Stomach (tissue), 9 donors: Measurements from ENCODE around the gene UNC5A. TPM values are rescaled to one million over a fixed set of nuclear protein-coding genes. Genes with fewer than 3 reads are reported as not detected.

Experiments
- DNase-seq, 2 donors: peaks; one replicate each; pipeline versions ENCODE4 v3.0.0 to v3.0.0-alpha.2; 2013 to 2019
- H3K27ac ChIP-seq, 5 donors: fragments of 200-600 bp in 4 of 5; sonication (generic) in 4 of 5; one replicate each; pipeline ENCODE4 v1.5.1; 2013 to 2019; ENCODE audit warnings: mild to moderate bottlenecking in 1 of 5, moderate library complexity in 1 of 5
- H3K27me3 ChIP-seq, 3 donors: fragments of 200-600 bp; sonication (generic); one replicate each; pipeline ENCODE4 v1.5.1; 2017 to 2019; ENCODE audit warnings: mixed run types in 1 of 3
- H3K36me3 ChIP-seq, 4 donors: fragments of 200-600 bp; sonication (generic); 1 replicate in 3 of 4; 2 replicates in 1 of 4; pipeline ENCODE4 v1.5.1; 2016 to 2019
- H3K4me1 ChIP-seq, 4 donors: fragments of 200-600 bp; sonication (generic); one replicate each; pipeline ENCODE4 v1.5.1; 2016 to 2019
- H3K4me3 ChIP-seq, 4 donors: fragments of 200-600 bp; sonication (generic) in 3 of 4; one replicate each; pipeline ENCODE4 v1.5.1; 2016 to 2019; ENCODE audit warnings: mild to moderate bottlenecking in 1 of 4
- H3K9me3 ChIP-seq, 4 donors: fragments of 200-600 bp; sonication (generic); one replicate each; pipeline ENCODE4 v1.5.1; 2016 to 2019
- CTCF ChIP-seq, 7 experiments: fragments of 450-650 bp in 4 of 7; fragments of 200-600 bp in 3 of 7; sonication (generic) in 3 of 7; IDR thresholded peaks; one replicate each; pipeline ENCODE4 v1.5.1; 2016 to 2019; ENCODE audit warnings: antibody characterized with exemption in 7 of 7, control low read depth in 2 of 7, mild to moderate bottlenecking in 1 of 7
- EP300 ChIP-seq: sonication (generic); formaldehyde crosslinking; IDR thresholded peaks from one replicate; pipeline ENCODE4 v1.6.1; 2017; ENCODE audit warnings: antibody characterized with exemption
- POLR2A ChIP-seq, 4 donors: fragments of 450-650 bp; IDR thresholded peaks; one replicate each; pipeline ENCODE4 v1.6.1; 2016; ENCODE audit warnings: antibody characterized with exemption in 4 of 4, control low read depth in 2 of 4, mild to moderate bottlenecking in 1 of 4, moderate library complexity in 1 of 4
- POLR2AphosphoS5 ChIP-seq, 3 donors: sonication (generic); formaldehyde crosslinking; IDR thresholded peaks; one replicate each; pipeline ENCODE4 v1.6.1; 2016; ENCODE audit warnings: antibody characterized with exemption in 3 of 3
- WGBS, 5 donors: extraction: QIAGEN DNeasy Blood & Tissue Kit in 3 of 5; methylation state at CpG; one replicate each; pipeline versions ENCODE4 v1.1.5 to v1.1.7; 2013 to 2018; 5-methylcytosine and 5-hydroxymethylcytosine counted together
- intact Hi-C: fragments of 100-400 bp; cut with DNase I; formaldehyde crosslinking; loops from one replicate; pipeline ENCODE4 v1.15.1; 2023; ENCODE audit warnings: low total_unique reads
- polyA plus RNA-seq, 3 donors: library from polyadenylated mRNA; stranded (reverse); fragments of 200-250 nt; gene quantifications; one replicate each; pipeline ENCODE4 v1.2.3, GENCODE V29; 2013
- total RNA-seq, 5 donors: library from RNA; depleted of rRNA; stranded (reverse); fragments of >200 nt; gene quantifications; one replicate each; pipeline versions ENCODE4 v1.1.0 to v1.2.3, GENCODE V29; 2014 to 2016
- donor health status: healthy with polysubstance abuse.
- donor health status: Bipolar disorder and iron deficiency.
- donor health status: healthy.

UNC5A gene
- total and polyA plus RNA-seq, 8 donors: 0.08 to 0.72 (median 0.46) TPM; not detected in 4

GRCh38 chr5:176881021-176881749 lies 70.8 kb downstream of the UNC5A start:
- intact Hi-C loops: no loop called here
- Histone ChIP-seq H3K36me3 (no peaks in the 10 kb centered on the region), H3K4me3 (no peak overlapping the region), H3K9me3 (no peaks in the 10 kb centered on the region), H3K4me1 (no peaks in the 10 kb centered on the region), H3K27me3 (peaks cover 0 to 43% (median 20%) of the 10 kb centered on the region in 3 donors), H3K27ac (no peak overlapping the region)
- no peak for DNase-seq
- TF ChIP-seq POLR2AphosphoS5 (IDR thresholded peaks at IDR 0.05) (no peak), POLR2A (IDR thresholded peaks at IDR 0.05) (no peak), CTCF (IDR thresholded peaks at IDR 0.05) (no peak), EP300 (no peak)
- WGBS, 5 donors: 81 to 87% (median 86%) methylated on average over 16 to 28 of the region's 28 CpGs

DNA sequence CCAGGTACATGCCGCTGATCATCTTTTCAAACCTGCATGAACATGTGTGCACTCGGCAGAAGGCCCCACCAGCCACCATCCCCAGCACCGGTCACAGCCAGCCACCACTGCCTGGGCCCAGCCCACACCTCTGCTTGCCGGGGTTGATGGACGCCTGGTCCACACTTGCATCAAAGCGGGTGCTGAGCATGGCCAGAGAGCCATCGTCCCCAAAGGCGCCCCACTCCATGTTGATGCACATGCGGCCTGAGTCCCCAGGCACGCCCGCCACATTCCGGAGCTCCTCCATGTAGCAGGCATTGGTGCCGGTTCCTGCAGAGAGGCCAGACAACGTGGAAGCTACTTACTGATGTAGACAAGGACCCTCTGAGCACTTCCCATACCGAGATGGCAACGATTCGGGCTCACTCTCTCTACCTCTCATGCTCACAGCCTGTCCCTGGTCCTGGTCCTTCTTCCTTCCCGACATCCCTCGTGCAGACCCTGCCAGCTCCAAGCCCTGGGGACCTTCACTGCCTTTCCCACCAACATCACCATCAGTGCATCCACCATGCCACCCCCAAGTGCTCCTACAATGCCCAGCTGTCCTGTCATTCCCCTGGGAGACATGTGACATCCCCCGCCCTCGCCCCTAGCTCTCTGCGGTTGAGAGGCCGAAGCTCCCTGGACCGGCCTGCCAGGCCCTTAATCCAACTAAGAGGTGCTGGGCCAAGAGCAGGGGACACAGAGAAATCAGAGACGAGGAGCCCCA lies 71.6 kb downstream of the UNC5A start:
- H3K36me3 ChIP-seq: no peaks in the 10 kb centered on the region
- H3K4me3 ChIP-seq: no peak overlapping the region
- TF ChIP-seq CTCF (IDR thresholded peaks at IDR 0.05) (no peak), POLR2AphosphoS5 (IDR thresholded peaks at IDR 0.05) (no peak), POLR2A (IDR thresholded peaks at IDR 0.05) (no peak), EP300 (no peak)
- no peak overlapping the region for H3K27ac ChIP-seq
- no peak for DNase-seq
- intact Hi-C loops: no loop called here
- H3K27me3 ChIP-seq: peaks cover 0 to 35% (median 14%) of the 10 kb centered on the region in 3 donors
- no peaks in the 10 kb centered on the region for H3K9me3 ChIP-seq
- 85 to 87% (median 86%) methylated on average over 20 to 25 of the region's 25 CpGs for WGBS, 5 donors
- H3K4me1 ChIP-seq: no peaks in the 10 kb centered on the region

- TF ChIP-seq CTCF (IDR thresholded peaks at IDR 0.05) (no peak), POLR2AphosphoS5 (IDR thresholded peaks at IDR 0.05) (no peak), EP300 (no peak), POLR2A (IDR thresholded peaks at IDR 0.05) (no peak)
- Histone ChIP-seq H3K27ac (no peak overlapping the region), H3K4me3 (no peak overlapping the region), H3K27me3 (peaks cover 0 to 29% (median 8%) of the 10 kb centered on the region in 3 donors), H3K9me3 (no peaks in the 10 kb centered on the region), H3K4me1 (no peaks in the 10 kb centered on the region), H3K36me3 (no peaks in the 10 kb centered on the region)
- intact Hi-C loops: no loop called here
- WGBS, 5 donors: 44 to 66% (median 49%) methylated on average over 5 to 6 of the region's 6 CpGs
- DNase-seq: no peak
These were observed 72.2 kb downstream of the UNC5A start for GRCh38 chr5:176882567-176882903.

GRCh38 chr5:176883700-176884570 lies 73.6 kb downstream of the UNC5A start:
- intact Hi-C loops: no loop called here
- Histone ChIP-seq H3K9me3 (no peaks in the 10 kb centered on the region), H3K27ac (no peak overlapping the region), H3K27me3 (peaks cover 0 to 15% (median 0%) of the 10 kb centered on the region in 3 donors), H3K36me3 (no peaks in the 10 kb centered on the region), H3K4me1 (no peaks in the 10 kb centered on the region), H3K4me3 (no peak overlapping the region)
- no peak for DNase-seq
- WGBS, 5 donors: 87 to 91% (median 90%) methylated on average over 17 of the region's 17 CpGs
- TF ChIP-seq CTCF (IDR thresholded peaks at IDR 0.05) (no peak), POLR2A (IDR thresholded peaks at IDR 0.05) (no peak), EP300 (no peak), POLR2AphosphoS5 (IDR thresholded peaks at IDR 0.05) (no peak)
